HL-60/S4 treated with retinoic acid at 250 ng/mL for 4 days and 3 days (cell line): ENCODE data around the gene CD180.

Experiments used
- in situ Hi-C: fragments of 300-500 bp; cut with MboI; formaldehyde crosslinking; loops from 2 replicates; pipeline ENCODE4 v1.7.0; 2022; ENCODE audit warnings: low sequenced_read_pairs

CD180 gene

GRCh38 chr5:67214707-67215447 lies 18.3 kb upstream of the CD180 start:
- in situ Hi-C loops: no loop called here

- in situ Hi-C loops: no loop called here
These were observed 17.4 kb upstream of the CD180 start for GRCh38 chr5:67214036-67214435.

- in situ Hi-C loops: no loop called here
These were observed 15.3 kb upstream of the CD180 start for GRCh38 chr5:67211926-67212325.

- in situ Hi-C loops: loop anchor here (10.0 kb wide), 1 partner anchor 54 kb away; no protein-coding TSS in a partner anchor
These were observed 12.7 kb upstream of the CD180 start for GRCh38 chr5:67209141-67209771.

GRCh38 chr5:67208403-67208802 lies 11.8 kb upstream of the CD180 start:
- in situ Hi-C loops: loop anchor here (10.0 kb wide), 1 partner anchor 54 kb away; no protein-coding TSS in a partner anchor

GRCh38 chr5:67206929-67207328 lies 10.3 kb upstream of the CD180 start:
- in situ Hi-C loops: loop anchor here (10.0 kb wide), 1 partner anchor 52 kb away; no protein-coding TSS in a partner anchor

- in situ Hi-C loops: loop anchor here (10.0 kb wide), 1 partner anchor 52 kb away; no protein-coding TSS in a partner anchor
These were observed 9.9 kb upstream of the CD180 start for GRCh38 chr5:67206461-67206860.

- in situ Hi-C loops: loop anchor here (10.0 kb wide), 1 partner anchor 51 kb away; no protein-coding TSS in a partner anchor
These were observed 9.4 kb upstream of the CD180 start for GRCh38 chr5:67205981-67206380.

GRCh38 chr5:67204821-67205220 lies 8.2 kb upstream of the CD180 start:
- in situ Hi-C loops: loop anchor here (10.0 kb wide), 1 partner anchor 50 kb away; no protein-coding TSS in a partner anchor

GRCh38 chr5:67203701-67204074 lies 7.1 kb upstream of the CD180 start:
- in situ Hi-C loops: loop anchor here (10.0 kb wide), 1 partner anchor 49 kb away; no protein-coding TSS in a partner anchor

- in situ Hi-C loops: loop anchor here (10.0 kb wide), 1 partner anchor 48 kb away; no protein-coding TSS in a partner anchor
These were observed 6.2 kb upstream of the CD180 start for GRCh38 chr5:67202828-67203227.

GRCh38 chr5:67201897-67202549 lies 5.4 kb upstream of the CD180 start:
- in situ Hi-C loops: loop anchor here (10.0 kb wide), 1 partner anchor 47 kb away; no protein-coding TSS in a partner anchor

GRCh38 chr5:67200809-67201562 lies 4.4 kb upstream of the CD180 start:
- in situ Hi-C loops: loop anchor here (10.0 kb wide), 1 partner anchor 46 kb away; no protein-coding TSS in a partner anchor

GRCh38 chr5:67199859-67200258 lies 3.3 kb upstream of the CD180 start:
- in situ Hi-C loops: loop anchor here (10.0 kb wide), 1 partner anchor 45 kb away; no protein-coding TSS in a partner anchor

- in situ Hi-C loops: no loop called here
These were observed 2.3 kb upstream of the CD180 start for GRCh38 chr5:67198917-67199316.

- in situ Hi-C loops: no loop called here
These were observed 937 bp upstream of the CD180 start for GRCh38 chr5:67197536-67197935.

GRCh38 chr5:67195406-67196275 lies 958 bp downstream of the CD180 start:
- in situ Hi-C loops: no loop called here

GRCh38 chr5:67194166-67194565 lies 2.4 kb downstream of the CD180 start:
- in situ Hi-C loops: no loop called here

- in situ Hi-C loops: no loop called here
These were observed 3.2 kb downstream of the CD180 start for GRCh38 chr5:67193439-67193807.
